NCI-H1436 treated with DMSO at 0.1 percent for 48 hours (cell line): ENCODE data around the gene TMEM213.
"Not testable (repeated sequence)": the region's sequence is repeated elsewhere in the genome, so short reads cannot be mapped to it uniquely, and the experiment has no call there.

Experiments used
- DNase-seq: peaks from one replicate; lab custom pipeline; 2025; lab: John Stamatoyannopoulos, UW

TMEM213 gene

DNA sequence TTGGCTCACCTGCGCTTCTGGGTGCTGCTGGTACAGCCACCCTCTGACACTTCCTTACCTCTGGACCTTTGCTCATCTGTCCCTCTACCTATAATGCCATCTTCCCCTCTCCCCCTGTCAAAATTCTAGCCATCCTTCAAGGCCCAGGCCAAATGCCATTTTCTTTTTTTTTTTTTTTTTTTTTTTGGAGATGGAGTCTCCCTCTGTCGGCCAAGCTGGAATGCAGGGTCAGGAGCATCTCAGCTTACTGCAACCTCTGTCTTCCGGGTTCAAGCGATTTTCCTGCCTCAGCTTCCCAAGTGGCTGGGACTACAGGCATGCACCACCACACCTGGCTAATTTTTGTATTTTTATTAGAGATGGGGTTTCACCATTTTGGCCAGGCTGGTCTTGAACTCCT, 748 bp upstream of the TMEM213 start:
- DNase-seq: not testable (repeated sequence)

DNA sequence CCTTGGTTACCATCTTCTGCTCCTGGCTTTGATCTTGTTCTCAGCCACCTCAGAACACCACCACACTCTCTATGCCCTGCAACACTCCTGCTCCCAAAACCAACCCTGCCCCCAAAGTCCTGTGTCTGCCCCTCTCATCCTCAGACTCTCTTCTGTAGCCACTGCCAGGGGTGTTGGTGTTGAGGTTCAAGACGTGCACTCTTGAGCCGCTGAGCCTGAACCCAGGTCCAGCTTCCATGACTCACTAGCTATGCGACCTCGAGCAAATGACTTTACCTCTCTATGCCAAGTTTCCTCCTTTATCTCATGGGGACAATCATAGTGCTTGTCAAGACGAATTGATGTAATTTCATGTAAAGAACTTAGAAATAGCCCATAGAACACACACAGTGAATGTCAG, 1.0 kb downstream of the TMEM213 start:
- DNase-seq: no peak

DNA sequence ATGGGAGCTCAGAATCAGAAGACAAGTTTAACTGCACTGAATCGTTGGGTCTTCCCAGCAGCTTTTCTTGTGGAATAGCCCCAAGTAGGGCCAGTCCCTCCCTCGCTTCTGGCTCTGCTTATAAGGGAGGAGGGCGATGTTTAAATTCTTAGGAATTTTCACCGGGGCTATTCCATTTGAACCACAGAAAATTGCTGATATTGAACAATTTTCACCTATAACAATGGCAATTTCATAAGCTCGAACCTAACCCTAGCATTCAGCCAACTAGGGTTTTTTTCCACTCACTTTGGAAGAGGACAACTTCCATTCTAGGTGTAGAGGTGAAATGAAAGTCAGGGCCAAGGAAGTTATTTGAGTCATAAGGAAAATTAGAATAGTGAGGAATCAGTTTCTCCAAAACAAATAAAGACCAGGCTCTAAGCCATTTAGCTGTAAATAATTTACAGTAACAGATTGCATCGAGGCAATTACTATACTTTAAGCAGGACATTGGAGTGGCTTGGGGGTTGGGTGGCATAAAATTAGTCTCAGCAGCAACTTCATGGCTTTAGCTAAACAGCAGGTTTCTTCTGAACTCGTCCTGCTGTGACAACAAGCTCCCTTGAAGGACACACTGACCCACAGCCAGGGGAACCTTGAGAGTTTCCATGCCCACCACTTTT, 1.7 kb downstream of the TMEM213 start:
- no peak for DNase-seq

- no peak for DNase-seq
These were observed 3.5 kb downstream of the TMEM213 start for GRCh38 chr7:138801256-138801655.

DNA sequence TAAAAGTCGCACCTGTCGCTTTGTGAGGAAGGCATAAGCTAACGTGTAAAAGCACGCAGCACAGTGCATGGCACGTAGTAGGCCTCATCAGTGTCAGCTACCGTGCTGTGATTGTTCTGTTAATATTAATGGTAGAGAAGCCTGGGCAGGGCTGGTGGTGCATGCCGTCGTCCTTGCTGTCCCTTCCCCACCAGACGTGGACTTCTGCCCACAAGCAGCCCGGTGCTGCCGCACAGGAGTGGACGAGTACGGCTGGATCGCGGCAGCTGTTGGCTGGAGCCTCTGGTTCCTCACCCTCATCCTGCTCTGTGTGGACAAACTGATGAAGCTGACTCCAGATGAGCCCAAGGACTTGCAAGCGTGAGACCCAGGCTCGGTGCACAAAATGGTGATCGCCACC, 4.9 kb downstream of the TMEM213 start:
- no peak for DNase-seq

DNA sequence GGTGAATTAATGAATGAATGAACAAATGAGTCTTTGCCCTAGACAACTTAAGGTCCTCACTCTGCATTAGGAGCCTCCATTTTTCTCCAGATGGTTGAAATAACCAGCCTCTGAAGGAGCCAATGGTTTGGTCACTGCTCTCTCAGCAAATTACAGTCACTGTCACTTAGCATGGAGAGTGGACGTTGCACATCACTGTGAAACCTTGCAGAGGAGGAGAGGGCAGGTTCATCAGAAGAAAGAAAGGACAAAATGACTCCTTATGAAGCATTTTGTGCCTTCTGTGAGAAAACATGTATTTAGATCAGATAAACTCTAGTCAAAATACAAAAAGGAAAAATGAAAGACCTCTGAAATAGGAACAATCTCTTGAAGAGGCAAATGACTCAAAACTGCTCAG, 6.8 kb downstream of the TMEM213 start:
- no peak for DNase-seq

GRCh38 chr7:138809346-138809745, 11.6 kb downstream of the TMEM213 start:
- DNase-seq: no peak

DNA sequence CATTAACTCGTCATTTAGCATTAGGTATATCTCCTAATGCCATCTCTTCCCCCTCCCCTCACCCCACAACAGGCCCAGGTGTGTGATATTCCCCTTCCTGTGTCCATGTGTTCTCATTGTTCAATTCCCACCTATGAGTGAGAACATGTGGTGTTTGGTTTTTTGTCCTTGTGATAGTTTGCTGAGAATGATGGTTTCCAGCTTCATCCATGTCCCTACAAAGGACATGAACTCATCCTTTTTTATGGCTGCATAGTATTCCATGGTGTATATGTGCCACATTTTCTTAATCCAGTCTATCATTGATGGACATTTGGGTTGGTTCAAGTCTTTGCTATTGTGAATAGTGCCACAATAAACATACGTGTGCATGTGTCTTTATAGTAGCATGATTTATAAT, 13.5 kb downstream of the TMEM213 start:
- DNase-seq: not testable (repeated sequence)

DNA sequence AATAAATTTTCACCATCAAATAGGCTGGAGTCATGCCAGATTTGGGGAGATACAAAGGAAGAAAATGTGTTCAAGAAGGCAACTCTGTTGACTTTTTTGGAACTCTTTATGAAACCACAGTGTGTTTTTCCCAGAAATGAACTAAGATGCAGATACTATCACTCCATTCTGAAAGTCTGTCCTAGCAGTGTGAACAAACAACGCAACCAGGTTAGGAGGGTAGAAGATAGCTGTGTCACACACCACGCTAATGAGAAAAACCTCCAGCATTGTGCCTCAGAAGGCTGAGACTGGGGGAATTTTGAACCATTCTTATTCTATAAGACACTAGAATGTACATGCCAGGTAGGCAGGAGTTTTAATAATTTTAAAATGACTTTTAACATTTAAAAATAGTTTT, 16.2 kb downstream of the TMEM213 start:
- DNase-seq: no peak

GRCh38 chr7:138814816-138815332, 17.1 kb downstream of the TMEM213 start:
- no peak for DNase-seq

GRCh38 chr7:138816650-138817049, 18.9 kb downstream of the TMEM213 start:
- DNase-seq: no peak

- no peak for DNase-seq
These were observed 21.8 kb downstream of the TMEM213 start for GRCh38 chr7:138819625-138820024.

GRCh38 chr7:138821912-138822311, 24.1 kb downstream of the TMEM213 start:
- no peak for DNase-seq

DNA sequence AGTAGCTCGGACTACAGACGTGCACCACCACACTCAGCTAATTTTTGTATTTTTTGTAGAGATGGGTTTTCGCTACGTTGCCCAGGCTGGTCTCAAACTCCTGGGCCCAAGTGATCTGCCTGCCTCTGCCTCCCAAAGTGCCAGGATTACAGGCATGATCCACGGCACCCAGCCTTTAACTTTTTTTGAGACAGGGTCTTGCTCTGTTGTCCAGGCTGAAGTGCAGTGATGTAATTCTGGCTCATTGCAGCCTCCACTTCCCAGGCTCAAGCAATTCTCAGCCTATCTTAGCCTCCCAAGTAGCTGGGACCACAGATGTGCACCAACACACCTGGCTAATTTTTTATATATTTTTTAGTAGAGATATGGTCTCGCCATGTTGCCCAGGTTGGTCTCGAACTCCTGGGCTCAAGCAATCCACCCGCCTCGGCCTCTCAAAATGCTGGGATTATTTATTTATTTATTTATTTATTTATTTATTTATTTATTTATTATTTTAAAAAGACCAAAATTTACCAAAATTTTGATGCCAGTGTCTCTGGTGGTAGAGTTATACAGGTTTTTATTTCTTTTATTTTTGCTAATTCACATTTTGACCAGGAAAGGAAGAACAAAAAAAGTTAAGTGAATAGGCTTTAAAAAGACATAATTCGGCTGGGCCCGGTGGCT, 25.2 kb downstream of the TMEM213 start:
- DNase-seq: no peak

DNA sequence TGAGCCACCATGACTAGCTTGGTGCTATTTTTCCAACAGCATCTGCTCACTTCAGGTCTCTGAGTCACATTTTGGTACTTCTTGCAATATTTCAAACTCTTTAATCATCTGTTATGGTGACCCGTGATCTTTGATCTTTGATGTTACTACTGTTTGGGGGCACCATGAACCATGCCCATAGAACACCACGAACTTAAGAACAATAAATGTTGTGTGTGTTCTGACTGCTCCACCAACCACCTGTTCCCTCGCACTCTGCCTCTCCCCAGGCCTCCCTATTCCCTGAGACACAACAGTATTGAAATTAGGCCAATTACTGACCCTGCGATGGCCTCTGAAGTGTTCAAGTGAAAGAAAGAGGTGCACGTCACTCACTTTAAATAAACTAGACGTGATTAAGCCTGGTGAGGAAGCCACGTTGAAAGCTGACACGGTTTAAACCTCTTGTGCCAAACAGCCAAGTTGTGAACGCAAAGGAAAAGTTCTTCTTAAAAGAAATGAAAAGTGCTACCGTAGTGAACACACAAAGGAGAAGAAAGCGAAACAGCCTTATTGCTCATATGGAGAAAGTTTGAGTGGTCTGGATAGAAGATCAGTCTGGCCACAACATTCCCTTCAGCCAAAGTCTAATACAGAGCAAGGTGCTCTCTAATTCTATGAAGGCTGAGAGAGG, 27.4 kb downstream of the TMEM213 start:
- no peak for DNase-seq

GRCh38 chr7:138828302-138828701, 30.5 kb downstream of the TMEM213 start:
- DNase-seq: no peak

DNA sequence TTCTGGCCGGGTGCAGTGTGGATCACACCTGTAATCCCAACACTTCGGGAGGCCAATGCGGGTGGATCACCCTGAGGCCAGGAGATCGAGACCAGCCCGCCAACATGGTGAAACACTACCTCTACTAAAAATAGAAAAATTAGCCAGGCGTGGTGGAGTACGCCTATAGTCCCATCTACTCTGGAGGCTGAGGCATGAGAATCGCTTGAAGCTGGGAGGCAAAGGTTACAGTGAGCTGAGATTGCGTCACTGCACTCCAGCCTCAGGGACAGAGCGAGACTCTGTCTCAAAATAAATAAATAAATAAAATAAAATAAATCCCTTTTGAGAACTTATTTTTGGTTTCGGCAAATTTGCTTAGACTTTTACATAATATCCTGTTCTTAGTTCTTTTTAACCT, 31.5 kb downstream of the TMEM213 start:
- DNase-seq: no peak

DNA sequence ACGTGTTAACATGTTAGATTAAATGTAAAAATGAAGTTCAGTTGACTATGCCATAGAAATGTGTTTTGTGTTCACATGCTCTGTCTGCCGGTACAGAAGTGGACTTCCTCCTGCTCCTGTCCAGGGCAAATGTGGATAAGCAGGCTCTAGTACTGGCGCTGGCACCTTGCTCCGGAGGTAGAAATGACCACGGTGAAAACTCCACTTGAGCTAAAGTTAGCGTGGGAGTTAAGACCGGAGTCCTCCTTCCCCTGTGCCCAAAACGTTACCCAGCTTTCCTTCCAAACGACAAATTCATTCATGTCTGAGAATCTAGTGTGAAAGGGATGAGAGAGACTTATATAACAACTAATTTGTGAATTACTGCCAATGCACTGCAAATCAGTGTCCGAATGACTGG, 35.2 kb downstream of the TMEM213 start:
- DNase-seq: no peak

- no peak for DNase-seq
These were observed 35.8 kb downstream of the TMEM213 start for GRCh38 chr7:138833596-138833995.

- DNase-seq: no peak
These were observed 36.8 kb downstream of the TMEM213 start for GRCh38 chr7:138834583-138834982.

DNA sequence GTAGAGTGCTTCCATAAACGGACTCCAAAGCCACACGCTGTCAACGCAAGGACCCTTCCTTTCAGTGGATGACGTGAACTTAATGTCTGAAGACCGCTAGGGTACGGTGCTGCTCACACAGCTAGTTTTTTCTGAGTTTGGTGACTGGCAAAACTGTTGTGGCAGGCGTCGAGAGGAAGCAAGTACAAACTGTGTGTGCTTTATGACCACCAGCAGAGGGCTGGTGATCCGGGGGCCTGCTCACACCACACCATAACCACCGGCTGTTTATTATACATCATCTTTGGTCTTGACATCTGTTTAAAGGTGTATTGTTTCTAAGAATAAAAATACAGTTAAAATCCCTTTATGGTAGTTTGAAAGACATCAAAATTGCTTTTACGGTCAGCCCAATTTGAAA, 37.3 kb downstream of the TMEM213 start:
- DNase-seq: no peak

DNA sequence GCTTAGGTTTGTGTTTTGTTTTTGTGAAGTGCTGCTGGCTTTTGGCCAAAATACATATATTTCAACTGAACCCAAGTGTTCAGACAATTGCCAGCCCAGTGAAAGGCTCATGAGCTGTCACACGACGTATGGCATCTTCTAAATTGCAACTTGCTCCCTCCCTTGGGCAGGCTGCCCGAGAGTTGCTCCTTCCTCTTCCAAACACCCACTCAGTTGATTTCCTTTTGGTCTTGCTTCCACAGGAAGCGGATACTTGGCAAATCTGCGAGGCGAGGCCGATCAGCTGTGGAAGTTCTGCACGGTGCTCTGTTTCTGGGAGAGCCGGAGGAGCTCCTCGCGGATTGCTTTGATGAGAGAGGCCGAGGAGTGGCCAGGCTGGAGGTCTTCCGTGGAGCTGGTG, 39.8 kb downstream of the TMEM213 start:
- no peak for DNase-seq

DNA sequence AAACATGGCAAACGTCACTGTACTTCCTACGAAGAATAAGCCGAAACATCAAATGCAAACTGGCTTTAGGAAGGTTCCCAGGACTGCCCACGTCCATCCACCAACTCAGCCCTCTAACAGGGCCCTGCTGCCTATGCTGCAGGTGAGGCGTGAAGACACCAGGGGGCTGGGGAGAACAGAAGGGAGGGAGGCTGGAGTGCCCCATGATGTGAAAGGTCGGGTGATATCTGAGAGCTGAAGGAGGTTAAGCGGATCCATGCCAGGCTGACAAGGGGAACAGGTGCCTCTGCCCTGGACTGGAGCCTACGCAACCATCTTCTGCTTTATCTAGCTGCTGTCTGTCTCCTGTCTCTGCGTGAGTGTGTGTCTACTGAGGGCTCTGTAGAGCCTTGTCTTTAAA, 40.4 kb downstream of the TMEM213 start:
- no peak for DNase-seq
